HG02588 (cell line): Measurements from ENCODE around the gene PLB1.

Experiments used
- ATAC-seq: cut with Tn5 transposase; IDR thresholded peaks from one replicate; pipeline ENCODE4 v1.9.1; 2021; ENCODE audit warnings: mild to moderate bottlenecking, moderate library complexity; ENCODE audit not compliant: unreplicated experiment

PLB1 gene

DNA sequence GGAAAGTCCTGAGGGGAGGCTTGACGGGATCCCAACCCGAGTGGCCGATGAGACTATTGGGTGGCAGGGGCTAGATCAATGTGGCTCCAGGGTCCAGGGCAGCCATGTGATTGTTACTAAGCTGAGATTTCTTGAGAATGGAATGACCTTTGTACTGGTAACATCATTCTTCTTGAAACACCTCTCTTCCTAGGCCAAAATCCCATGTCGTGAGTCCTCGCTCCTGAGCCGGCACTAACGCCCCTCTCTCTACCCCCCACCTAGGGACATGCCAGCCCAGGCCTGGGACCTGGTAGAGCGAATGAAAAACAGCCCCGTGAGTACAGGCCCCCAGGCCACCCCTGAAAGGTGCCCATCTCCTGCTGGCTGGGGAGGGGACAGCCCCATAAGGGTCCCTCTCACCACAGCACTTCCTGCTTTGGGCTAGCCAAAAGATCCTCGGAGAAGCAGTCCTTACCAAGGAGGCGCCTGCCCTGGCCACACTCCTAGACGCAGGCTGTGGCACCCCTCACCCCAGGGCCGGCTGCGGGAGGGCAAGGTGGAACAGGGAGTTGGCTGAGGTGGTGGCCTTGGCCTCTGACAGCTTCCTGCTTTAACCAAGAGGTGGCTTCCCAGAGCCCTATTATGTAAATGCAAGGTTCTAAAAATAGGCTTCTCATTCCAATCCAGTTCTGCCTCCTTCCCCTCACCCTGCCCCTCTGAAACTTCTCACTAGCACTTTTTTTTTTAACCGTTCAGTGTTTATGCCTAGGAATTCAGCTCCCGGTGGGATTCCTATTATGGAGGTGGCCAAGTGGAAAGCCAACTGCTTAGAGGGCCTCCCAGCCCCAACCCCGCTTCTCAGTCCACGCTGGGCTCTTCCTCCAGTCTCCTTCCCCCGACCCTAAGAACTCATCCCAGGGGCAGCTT lies 129.2 kb downstream of the PLB1 start:
- ATAC-seq, result no peak

DNA sequence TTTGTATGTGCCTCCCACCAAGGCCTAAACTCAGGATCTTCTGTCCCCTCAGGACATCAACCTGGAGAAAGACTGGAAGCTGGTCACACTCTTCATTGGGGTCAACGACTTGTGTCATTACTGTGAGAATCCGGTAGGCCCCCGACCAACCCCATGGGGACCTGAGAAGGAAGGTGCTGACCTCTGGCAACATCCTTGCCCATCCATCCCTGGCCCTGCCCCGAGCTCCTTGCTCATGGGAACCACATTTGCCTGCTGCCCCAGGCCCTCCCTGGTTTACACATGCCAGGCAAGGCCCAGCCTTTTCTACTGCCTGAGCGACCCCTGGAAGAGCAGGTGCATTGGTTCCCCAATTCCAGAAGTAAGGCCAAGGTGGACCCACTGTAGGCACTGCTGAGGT lies 130.5 kb downstream of the PLB1 start:
- no peak for ATAC-seq

DNA sequence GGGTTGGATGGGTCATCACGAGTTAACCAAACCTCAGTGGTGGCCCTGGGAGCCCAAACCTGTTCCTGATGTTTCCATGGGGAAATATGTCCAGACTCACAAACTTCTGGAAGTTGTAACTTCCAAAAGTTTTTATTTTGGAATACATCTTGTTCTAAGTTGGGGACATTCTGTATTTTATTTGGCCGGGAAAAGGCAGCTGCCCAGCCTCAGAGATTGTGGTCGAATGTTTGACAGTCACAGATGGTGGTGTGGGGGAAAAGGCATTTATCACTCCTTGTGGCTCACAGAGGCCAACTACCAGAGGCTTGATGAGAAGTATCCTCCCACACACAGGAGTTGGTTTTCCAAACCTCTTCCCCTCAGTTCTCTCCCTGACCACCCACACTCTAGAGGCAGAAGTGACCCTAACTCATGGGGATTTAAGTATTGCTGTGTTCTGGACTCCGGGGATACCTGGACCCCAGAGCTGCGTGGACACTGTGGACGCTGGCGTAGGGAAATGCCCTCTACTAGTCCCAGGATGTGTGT lies 131.1 kb downstream of the PLB1 start:
- ATAC-seq, result no peak

DNA sequence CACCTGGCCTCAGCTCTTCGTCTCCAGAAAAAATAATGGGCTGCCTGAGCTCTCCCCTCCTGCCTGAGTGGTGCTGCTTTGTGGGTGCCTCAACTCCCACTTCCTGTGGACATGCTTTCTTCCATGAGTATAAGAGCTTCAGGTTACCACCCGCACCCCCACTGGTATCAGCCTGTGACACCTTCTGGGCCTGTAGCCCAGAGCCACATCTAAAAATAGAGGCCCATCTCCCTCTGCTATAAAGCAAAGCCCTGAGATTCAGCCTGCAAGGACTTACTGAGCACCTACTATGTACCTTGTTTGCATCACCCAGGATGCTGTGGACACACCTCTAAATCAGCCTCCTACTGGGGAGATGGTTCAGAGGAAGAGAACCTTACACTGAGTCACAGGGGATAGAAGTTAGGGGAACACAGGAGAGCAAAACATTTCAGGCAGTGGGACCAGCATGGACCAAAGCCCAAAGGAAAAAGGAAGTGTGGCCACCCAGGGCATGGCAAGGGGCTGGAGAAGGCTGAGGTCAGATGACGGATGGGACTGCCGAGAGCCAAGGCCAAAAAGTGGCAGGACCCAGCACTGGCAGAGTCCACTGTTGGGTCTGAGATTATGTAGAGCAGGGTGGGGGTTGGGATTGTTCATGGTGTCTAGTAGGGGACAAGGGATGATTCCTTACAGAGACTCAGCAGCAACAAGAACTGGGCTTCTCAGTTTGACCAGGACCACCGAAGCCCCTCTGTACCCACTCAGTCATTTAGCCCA lies 132.0 kb downstream of the PLB1 start:
- ATAC-seq, result no peak

DNA sequence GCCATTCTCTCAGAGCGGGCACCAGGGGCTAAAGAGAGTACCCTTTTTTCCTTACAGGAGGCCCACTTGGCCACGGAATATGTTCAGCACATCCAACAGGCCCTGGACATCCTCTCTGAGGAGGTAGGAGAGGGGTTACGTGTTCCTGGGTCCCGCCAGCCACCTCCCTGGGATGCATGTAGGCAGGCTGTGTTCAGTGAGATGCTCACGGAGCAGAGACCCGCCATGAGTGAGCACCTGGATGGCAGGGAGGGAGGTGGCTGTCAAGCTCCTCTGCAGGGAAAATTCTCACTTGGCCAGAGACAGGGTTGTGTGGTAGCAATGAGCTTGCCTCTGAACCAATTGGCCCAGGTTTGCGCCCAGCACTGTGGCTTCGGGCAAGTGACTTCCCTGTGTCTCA lies 132.6 kb downstream of the PLB1 start:
- ATAC-seq, result no peak

DNA sequence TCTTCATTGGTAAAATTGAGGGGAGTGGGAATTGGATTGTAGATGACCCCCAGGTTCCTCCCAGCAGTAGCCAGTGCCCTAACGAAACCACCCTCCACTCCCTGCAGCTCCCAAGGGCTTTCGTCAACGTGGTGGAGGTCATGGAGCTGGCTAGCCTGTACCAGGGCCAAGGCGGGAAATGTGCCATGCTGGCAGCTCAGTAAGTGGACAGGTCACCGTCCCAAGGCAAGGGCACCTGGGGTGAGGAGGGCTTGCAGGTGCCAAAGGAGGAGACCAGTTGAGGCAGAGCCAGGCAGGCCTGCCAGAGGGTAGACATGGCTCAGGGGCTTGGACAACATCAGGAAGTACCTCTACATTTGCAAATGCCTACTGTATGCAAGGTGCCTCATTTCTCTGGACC lies 133.1 kb downstream of the PLB1 start:
- no peak for ATAC-seq

DNA sequence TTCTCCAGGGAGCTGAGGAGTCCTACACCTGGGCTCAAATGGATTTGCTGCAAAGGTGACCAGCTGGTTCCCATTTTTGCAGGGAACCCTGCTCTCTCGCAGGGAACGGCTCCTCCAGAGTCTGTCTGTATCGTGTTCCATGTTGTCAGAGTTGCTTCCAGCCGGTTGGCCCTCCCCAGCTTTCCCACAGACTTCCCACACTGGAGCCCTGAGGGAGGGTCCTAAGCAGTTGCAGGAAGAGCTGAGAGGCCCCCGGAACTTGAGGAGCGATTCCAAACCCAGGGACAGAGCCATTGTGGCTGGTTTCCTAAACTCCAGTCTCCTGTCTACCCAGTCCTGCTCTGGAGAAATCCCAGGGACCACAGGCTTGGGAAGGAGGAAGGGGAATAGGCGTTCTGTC lies 134.1 kb downstream of the PLB1 start:
- ATAC-seq, result no peak

DNA sequence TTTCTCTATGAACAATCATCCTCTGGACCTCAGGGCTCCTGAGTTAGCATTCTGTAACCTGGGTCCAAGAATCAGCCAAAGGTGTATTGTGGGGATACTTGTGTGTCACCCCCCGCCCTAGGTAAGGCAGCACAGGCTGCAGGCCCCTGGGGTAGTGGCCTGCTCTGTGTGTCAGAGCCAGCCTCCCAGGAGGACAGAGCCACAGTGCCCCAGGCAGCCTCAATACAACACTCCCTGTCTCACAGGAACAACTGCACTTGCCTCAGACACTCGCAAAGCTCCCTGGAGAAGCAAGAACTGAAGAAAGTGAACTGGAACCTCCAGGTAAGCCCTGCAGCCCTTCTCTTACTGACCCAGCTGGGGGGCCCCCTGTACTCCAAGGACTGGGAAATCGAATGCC lies 134.5 kb downstream of the PLB1 start:
- ATAC-seq, result no peak

DNA sequence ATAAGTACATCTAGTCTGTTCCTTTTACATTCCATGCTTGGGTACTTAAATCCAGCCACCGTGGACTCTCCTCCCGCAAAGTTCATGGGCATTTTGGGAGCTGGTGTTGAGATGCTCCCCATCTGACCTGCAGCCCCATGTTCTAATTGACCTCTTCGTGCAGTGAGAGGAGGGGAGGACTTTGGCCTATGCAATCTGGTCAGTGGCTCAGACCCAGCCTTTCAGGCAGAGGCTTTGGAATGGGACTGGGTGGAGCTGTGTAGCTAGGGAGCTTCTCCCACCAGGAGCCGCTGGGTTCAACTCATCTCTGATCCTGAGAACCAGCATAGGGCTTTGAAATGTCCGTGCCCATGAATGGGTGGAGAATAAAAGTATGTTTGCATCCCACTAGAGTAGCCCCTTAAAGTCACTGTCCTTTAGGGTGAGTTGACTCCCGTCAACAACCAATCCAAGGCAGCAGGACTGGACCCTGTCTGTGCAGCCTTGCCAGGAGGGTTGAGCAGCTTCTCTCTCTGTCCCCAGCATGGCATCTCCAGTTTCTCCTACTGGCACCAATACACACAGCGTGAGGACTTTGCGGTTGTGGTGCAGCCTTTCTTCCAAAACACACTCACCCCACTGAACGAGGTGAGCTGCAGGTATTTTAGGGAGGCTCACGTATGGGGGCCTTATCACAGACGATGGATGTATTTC lies 135.8 kb downstream of the PLB1 start:
- no peak for ATAC-seq

DNA sequence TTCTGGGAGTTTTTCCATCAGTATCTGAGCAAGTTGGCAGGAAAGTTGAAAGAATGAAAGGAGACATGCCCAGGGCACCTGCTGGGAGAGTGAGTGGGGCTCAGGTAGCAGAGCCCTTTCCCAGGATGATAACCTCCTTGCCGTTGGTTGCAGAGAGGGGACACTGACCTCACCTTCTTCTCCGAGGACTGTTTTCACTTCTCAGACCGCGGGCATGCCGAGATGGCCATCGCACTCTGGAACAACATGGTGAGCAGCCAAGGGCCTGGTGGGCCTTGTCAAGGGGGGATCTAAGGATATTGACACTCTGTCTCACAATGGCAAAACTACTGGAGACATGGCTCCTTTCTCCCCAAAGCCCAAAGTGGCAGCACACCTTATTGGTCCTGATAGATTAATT lies 136.9 kb downstream of the PLB1 start:
- ATAC-seq, result no peak

DNA sequence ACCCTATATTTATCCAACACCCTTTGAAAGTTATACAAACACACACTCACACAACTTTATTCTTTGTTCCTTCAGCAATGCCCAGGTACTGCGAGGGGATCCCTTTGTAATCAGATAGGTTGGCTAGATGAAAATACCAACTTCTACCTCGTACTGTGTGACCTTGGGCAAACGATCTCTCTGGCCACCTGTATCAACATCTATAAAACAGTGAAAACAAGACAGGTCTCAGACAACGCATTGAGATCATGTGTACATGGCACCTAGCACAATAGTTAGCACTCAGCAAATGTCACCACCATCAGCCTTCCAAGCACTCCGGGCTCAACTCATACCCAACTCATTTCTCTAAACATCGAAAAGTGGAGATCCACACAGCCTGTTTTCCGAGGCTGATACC lies 137.3 kb downstream of the PLB1 start:
- no peak for ATAC-seq

DNA sequence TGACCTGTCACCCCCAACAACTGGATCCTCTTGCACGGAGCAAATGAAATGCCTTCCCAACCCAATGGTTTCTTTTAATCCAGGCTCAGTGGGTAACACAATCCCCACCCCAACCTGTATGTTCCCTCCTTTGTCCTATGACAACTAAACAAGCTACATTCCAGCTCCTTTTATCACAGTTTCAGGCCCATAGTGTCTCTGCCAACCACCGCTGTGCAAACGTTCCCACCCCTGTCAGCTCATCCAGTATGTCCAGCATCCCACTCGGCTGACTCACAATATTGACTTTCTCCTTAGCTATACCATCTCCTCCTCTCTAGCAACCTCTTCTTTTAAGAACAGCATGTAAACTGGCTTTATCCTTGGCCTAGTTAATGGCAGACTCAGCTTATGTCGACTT lies 137.9 kb downstream of the PLB1 start:
- ATAC-seq, result no peak

DNA sequence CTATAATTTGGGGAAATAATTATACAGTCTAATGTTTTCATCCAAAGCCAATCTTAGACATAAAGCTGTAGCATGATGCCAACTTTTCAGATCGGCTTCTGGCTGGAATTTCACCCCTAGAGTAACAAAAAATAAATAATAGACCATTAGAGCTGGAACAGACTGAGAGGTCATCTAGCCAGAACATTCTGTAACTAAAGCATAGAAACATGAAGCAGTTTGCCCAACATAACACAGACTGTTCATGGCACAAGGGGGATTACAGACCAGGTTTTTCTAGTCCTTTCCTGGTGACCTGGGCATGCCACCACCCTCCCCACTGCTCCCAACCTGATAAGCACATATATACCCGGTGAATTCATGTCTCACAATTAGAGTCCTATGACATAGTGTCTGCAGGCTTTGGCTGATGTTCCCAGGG lies 139.3 kb downstream of the PLB1 start:
- ATAC-seq, result no peak

DNA sequence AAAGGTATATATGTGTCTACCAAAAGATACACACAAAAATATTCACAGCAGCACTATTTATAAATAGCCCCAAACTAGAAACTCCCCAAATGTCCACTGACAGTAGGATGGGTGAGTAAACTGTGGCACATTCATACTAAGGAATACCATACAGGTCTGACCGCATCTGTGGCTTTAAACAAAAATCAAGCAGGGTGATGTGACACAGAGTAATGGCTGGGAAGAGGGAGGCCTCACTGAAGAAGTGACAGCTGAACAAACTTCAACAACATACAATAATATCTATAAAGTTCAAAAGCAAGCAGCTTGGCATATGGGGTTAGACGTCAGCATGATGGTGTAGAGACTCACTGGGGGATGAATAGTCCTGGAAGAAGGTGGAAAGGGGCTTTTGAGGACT lies 140.6 kb downstream of the PLB1 start:
- no peak for ATAC-seq

DNA sequence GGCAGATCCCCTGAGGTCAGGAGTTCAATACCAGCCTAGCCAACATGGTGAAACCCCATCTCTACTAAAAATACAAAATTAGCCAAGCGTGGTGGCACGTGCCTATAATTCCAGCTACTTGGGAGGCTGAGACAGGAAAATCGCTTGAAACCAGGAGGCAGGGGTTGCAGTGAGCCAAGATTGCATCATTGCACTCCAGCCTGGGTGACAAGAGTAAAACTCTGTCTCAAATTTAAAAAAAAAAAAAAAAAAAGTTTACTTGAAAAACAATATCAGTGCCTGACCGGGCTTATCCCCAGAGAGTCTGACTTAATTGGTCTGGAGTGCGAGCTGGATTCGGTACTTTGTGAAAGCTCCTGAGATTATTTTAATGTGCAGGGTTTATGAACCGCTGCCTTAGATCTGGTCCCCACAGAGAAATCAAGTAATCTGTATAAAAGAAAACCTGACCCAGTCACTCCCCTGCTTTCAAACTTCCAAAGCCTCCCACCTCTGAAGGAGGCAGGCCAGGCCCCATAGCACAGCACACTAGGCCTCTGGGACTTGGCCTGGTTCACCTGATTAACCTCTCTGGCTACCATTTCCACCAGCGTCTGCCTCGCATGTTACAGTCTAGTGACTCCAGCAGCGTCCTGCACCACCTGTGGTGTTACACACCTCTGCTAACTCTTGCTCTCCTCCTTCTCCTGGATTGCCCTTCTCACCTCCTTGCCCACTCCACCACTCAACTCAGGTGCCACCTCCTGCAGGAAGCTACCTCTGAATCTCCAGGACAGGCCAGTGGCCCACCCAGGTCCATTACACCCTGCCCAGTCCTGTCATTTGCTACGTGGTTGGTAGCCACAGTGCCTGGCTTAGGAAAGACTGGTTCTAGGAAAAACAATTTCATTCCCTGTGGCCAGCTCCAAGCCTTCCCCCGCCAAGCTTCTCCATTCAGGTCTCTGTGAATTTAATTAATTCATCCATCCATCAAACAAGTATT lies 141.5 kb downstream of the PLB1 start:
- no peak for ATAC-seq

DNA sequence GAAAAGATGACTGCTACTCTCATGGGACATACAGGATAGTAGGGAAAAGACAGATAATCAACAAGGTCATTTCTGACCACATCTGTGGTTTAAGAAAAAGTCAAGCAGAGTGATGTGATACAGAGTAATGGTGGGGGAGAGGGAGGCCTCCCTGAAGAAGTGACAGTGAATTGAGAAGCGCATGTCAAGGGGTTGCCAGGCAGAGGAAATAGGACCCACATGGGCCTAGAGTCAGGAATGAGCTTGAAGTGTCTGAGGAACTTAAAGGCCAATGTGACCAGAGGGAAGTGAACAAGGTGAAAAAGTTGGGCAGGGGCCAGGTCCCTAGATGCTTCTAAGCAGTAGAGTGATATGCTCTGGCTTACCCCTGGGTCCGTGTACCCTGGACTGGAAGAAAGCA lies 142.2 kb downstream of the PLB1 start:
- no peak for ATAC-seq

DNA sequence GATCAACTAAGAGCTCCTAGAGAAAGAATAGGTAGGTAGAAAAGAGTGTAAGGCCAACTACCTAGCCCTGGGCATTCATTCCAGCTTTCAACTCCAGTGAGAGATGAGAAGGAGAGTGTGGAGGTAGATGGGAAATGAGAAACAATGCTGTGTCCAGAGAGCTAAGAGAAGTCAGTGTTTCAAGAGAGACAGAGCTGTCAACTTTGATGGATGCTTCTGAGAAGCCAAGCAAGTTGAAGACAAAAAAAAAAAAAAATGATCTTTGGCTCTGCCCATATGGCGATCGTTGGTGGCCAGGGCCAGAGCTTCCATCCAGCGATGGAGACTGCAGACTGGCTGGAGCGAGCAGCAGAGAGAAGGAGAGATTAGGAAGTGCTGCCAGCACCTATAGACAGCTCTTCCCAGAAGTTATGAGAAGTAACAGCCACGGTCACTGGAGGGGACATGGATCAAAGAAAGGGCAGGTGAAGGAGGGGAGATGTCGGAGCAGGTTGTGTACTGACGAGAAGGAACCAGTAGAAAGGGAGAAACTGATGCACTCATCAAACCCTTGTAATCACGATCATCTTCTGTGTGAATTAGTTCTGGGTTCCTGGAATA lies 143.3 kb downstream of the PLB1 start:
- no peak for ATAC-seq

DNA sequence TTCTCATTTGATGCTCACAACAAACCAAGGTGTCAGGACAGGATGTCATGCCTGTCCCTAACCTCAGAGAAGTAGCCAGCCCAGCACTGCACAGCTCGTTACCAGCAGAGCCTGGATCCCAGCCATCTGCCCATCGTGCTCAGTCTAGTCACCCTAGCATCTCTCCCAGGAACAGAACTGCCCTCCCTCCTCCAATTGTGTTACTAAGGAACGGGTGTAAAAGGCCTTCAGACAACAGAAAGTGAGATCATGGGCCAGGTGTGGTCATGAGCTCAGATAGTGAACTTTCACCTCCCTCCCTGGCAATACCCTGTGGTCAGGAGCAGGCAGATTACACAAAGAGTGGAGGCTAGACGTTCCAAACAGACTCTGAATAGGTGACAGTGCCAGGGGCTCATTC lies 144.0 kb downstream of the PLB1 start:
- no peak for ATAC-seq

DNA sequence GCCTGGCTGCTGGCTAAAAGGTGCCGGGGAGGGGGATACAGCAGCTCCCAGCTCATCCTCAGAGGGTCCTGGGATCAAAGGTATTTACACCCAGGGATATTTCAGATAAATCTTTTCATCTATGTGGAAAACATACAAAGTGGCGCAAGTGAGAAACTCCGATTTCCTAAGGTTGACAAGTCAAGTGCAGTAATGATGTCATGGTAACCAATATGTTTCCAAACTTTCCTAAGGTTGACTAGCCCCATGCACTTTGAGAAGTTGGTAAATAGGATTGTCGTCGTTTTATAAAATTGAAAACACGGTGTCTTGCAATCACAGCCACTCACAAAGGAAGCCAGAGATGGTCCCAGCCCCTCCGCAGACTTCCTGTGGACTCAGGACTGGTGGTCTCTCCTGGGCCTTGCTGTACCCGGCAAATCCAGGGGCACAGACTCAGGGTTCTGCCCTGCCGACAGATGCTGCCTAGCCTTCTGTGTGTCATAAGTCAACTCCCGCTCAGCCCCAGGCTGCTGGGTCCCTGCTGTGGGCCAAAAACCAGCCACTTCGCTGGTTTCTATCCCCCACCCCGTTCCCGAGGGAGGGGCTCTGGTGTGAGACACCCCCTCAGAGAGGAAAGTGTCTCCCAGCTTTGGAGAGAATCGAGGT lies 144.5 kb downstream of the PLB1 start:
- no peak for ATAC-seq
